Rectal smooth muscle tissue (tissue), 1 donor: ENCODE measurements around the gene MIGA2.
"Not testable (repeated sequence)": the region's sequence is repeated elsewhere in the genome, so short reads cannot be mapped to it uniquely, and the experiment has no call there.

Source experiments
- H3K27ac ChIP-seq: one replicate; pipeline ENCODE4 v1.7.0; 2013; ENCODE audit warnings: low read depth, low read length, inconsistent platforms
- H3K27me3 ChIP-seq: one replicate; pipeline ENCODE4 v1.7.0; 2013; ENCODE audit warnings: low read length; ENCODE audit not compliant: control insufficient read depth, insufficient read depth
- H3K36me3 ChIP-seq: one replicate; pipeline ENCODE4 v1.7.0; 2013; ENCODE audit warnings: low read length; ENCODE audit not compliant: control insufficient read depth, insufficient read depth
- H3K4me1 ChIP-seq: one replicate; pipeline ENCODE4 v1.7.0; 2013; ENCODE audit warnings: low read length; ENCODE audit not compliant: control insufficient read depth, insufficient read depth
- H3K4me3 ChIP-seq: one replicate; pipeline ENCODE4 v1.7.0; 2013; ENCODE audit warnings: low read length
- H3K9ac ChIP-seq: one replicate; pipeline ENCODE4 v1.7.0; 2013; ENCODE audit warnings: low read length

MIGA2 gene, protein sequence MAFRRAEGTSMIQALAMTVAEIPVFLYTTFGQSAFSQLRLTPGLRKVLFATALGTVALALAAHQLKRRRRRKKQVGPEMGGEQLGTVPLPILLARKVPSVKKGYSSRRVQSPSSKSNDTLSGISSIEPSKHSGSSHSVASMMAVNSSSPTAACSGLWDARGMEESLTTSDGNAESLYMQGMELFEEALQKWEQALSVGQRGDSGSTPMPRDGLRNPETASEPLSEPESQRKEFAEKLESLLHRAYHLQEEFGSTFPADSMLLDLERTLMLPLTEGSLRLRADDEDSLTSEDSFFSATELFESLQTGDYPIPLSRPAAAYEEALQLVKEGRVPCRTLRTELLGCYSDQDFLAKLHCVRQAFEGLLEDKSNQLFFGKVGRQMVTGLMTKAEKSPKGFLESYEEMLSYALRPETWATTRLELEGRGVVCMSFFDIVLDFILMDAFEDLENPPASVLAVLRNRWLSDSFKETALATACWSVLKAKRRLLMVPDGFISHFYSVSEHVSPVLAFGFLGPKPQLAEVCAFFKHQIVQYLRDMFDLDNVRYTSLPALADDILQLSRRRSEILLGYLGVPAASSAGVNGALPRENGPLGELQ

DNA sequence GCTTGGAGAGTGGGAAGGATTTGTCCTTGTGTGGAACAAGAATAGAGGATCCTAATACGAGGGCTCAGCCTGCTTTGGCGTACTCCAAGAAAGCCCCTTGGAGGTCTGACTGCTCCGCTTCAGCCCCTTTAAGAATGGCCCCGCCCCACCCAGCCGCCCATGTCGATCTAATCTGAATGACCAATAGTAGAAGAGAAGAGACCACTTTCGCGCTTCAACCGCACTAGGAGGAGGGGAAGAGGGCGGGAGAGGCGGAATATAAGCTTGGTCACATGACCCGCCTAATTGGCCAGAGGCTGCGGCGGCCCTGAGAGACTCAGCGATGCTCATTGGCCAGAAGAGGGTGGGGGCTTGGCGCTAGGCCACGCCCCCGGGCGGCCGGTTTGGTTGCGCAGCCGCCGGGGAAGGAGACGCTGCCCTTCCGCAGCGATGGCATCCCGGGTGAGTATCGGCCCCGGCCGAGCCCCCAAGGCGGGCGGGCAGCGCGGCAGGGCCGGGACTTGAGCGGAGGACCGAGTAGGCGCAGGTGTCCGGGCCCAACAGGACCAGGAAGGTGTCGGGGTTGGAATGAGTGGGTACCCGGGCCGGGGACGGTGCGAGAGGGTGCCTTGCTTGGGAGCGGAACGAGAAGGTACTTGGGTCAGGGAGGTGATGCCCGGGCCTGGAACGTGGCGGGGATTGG is at the start of gene MIGA2:
Gene MIGA2, plus strand, starts transcription at position 386 of the 682 bp plus-strand sequence. CDS start 3,969 bp downstream, outside the sequence.
- peak within 1 kb of the TSS; percentile 63 for H3K27ac ChIP-seq
- H3K27me3 ChIP-seq, result no peaks in the 10 kb centered on the region
- peak within 1 kb of the TSS; percentile 95 for H3K4me3 ChIP-seq
- H3K9ac ChIP-seq, result peak within 1 kb of the TSS; percentile 70
- H3K36me3 ChIP-seq, result peaks cover 4% of the 10 kb centered on the region
- peaks cover 10% of the 10 kb centered on the region for H3K4me1 ChIP-seq

DNA sequence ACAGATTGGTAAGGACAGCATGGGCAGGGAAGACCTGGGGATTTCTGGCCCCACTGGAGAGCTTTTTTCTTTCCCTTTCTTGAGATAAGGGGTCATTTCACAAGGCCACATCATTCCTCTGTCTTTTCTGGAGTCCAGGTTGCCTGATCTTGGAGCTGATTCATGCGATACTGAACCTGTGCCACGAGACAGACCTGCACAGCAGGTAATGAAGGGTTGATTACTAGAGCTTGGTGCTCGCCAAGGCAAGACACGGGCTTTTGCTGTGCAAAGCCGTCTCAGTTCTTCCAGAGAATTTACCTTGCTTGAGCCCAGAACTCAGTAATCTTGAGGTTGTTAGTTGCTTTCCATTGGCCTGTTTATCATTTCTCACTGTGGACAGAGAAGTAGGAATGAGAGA is 49.8 kb upstream of the MIGA2 start:
- no peak overlapping the region for H3K27ac ChIP-seq
- no peaks in the 10 kb centered on the region for H3K27me3 ChIP-seq
- no peak overlapping the region for H3K9ac ChIP-seq
- H3K4me1 ChIP-seq, result no peaks in the 10 kb centered on the region
- peaks cover 20% of the 10 kb centered on the region for H3K36me3 ChIP-seq
- H3K4me3 ChIP-seq, result no peak overlapping the region

DNA sequence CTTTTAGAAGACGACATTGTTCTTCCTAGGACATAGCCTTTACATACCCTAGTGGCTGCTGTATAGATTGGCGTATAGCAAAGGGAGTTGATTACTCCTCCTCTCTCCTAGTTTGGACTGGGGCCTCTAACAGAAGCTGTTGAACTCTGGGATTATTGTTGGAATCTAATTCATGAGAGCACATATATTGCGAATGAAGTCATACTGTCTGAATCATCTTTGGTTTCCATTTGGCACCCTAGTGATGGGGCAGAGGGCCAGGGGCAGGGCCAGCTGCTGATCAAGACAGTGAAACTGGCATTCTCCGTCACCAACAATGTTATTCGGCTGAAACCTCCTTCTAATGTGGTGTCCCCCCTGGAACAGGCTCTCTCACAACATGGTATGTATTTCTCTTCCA is 48.6 kb upstream of the MIGA2 start:
- Histone ChIP-seq H3K27me3 (no peaks in the 10 kb centered on the region), H3K9ac (no peak overlapping the region), H3K36me3 (peaks cover 19% of the 10 kb centered on the region), H3K4me3 (no peak overlapping the region), H3K4me1 (no peaks in the 10 kb centered on the region), H3K27ac (peak overlapping the region; percentile 54)

DNA sequence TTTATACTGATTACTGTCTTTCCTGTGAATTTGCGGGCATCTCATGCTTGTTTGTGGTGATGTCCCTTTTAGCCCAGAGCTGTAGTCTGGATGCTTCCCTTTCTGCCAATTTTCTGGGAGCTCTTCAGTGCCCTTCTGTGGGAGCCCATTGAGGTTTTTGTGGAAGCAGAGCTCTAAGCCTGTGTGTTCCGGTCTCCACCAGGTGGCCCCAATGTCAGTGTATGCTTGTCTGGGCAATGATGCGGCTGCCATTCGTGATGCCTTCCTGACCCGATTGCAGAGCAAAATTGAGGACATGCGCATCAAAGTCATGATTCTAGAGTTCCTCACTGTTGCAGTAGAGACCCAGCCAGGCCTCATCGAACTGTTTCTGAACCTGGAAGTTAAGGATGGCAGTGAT is 43.4 kb upstream of the MIGA2 start:
- no peak overlapping the region for H3K9ac ChIP-seq
- H3K27ac ChIP-seq, result no peak overlapping the region
- no peaks in the 10 kb centered on the region for H3K4me1 ChIP-seq
- peaks cover 29% of the 10 kb centered on the region for H3K36me3 ChIP-seq
- no peaks in the 10 kb centered on the region for H3K27me3 ChIP-seq
- H3K4me3 ChIP-seq, result no peak overlapping the region

DNA sequence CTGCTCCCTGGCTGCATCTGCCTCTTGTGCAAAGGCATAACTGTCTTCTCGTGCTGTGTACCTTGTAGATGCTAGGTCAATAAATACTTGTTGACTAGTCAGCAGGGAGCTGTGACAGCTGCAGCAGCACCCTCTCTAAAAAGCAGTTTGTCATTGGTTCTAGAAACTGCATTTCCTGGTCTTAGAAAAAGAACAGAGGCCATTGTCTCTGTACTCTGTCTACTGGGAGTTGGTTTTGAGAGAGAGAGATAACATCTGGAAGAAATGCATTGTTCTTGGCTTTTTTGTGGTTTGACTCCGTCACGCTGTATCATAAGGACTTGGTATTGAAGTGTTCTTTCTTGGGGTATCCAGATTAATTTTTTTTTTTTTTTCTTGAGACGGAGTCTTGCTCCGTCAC is 40.6 kb upstream of the MIGA2 start:
- Histone ChIP-seq H3K9ac (no peak overlapping the region), H3K27ac (no peak overlapping the region)

DNA sequence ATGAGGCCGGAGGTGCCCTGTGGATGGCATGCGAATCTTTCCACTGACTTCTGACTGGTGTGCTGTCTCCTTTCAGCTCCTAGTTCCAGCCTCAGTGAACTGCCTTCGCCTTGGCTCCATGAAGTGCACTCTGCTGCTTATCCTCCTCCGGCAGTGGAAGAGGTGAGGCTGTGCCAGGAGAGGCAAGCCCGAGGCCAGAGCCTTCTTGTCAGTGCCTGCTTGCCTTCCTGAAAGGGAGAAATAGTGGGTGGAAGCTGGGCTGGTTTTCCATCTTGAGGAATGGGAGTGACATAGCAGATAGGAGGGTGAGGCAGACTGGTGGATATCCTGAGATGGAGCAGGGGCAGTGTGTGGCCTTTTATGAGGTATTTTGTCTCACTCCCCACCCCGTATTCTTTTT is 38.0 kb upstream of the MIGA2 start:
- Histone ChIP-seq H3K27me3 (no peaks in the 10 kb centered on the region), H3K4me3 (no peak overlapping the region), H3K4me1 (no peaks in the 10 kb centered on the region), H3K36me3 (peaks cover 62% of the 10 kb centered on the region), H3K9ac (no peak overlapping the region), H3K27ac (no peak overlapping the region)

More for the DNA sequence above, 40.6 kb upstream of the MIGA2 start:
- H3K27me3 ChIP-seq, result no peaks in the 10 kb centered on the region
- H3K4me3 ChIP-seq, result no peak overlapping the region
- H3K36me3 ChIP-seq, result peaks cover 44% of the 10 kb centered on the region
- no peaks in the 10 kb centered on the region for H3K4me1 ChIP-seq

DNA sequence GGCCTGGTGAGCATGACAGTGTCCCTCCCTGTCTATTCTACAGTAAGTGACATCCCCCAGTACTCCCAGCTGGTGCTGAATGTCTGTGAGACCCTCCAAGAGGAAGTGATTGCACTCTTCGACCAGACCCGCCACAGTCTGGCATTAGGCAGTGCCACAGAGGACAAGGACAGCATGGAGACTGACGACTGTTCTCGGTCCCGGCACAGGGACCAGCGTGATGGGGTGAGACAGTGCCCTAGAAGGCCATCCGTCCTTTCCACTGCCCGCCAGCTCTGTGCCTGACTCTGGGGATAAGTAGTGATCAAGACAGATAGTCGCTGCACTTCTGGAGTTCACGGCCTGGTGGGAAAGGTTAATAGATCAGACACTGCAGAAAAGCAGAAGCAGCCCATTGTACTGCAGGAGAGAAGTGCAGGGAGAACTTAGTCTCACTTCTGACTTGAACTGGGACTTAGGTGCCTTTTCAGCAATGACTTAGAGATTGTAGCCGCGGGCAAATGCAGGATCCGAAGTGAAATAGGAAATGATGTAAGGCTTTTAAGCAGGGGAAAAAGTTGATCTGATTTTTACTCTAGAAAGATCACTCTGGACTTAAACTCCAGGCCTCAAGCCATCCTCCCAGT is 36.7 kb upstream of the MIGA2 start:
- H3K27me3 ChIP-seq, result no peaks in the 10 kb centered on the region
- H3K9ac ChIP-seq, result no peak overlapping the region
- no peak overlapping the region for H3K27ac ChIP-seq
- no peak overlapping the region for H3K4me3 ChIP-seq
- no peaks in the 10 kb centered on the region for H3K4me1 ChIP-seq
- H3K36me3 ChIP-seq, result peaks cover 55% of the 10 kb centered on the region

DNA sequence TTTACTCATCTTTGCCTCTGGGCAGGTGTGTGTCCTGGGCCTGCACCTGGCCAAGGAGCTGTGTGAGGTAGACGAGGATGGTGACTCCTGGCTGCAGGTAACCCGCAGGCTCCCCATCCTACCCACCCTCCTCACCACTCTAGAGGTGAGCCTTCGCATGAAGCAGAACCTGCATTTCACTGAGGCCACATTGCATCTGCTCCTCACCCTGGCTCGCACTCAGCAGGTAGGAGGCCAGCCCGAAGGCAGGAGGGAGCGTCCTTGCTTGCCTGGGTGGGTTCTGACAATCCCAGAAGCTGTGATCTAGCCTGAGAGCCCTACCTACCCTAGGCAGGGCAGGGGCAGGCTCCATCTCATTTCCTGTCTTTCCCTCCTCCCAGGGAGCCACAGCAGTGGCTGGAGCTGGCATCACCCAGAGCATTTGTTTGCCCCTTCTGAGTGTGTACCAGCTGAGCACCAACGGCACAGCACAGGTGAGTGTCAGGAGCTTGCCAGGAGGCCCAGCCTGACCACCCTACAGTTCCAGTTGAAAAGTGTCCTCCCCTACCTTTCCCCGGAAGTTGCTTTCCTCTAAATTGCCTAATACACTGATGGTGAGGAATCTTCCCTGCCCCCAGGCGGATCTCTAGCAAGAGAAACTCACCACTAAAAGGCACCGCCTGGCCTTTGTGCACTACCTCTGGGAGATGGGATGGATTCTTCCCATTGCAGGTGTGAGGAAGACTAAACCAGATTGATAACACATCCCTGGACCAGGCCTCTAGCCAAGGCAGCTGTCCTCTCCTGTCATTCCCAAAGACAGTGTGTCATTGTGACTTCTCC is 34.7 kb upstream of the MIGA2 start:
- H3K36me3 ChIP-seq, result peaks cover 49% of the 10 kb centered on the region
- no peaks in the 10 kb centered on the region for H3K4me1 ChIP-seq
- no peak overlapping the region for H3K27ac ChIP-seq
- no peaks in the 10 kb centered on the region for H3K27me3 ChIP-seq
- no peak overlapping the region for H3K9ac ChIP-seq
- no peak overlapping the region for H3K4me3 ChIP-seq

DNA sequence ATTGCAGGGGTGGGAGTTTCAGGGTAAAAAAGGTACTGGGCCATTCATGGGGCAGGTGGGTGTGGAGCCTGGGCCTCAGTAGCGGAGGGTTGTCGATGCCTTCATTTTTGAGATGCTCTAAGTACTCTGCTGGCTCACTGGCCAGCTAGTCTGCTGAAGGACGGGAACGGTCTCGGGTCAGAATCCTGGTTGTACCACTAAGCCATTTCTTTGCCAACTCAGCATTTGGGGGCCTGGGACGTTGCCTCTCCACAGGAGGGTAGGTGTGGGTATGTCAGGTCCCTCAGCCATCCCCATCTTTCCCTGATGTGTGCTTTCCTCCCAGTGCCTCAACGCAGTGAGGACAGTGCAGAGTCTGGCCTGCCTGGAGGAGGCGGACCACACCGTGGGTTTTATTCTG is 33.4 kb upstream of the MIGA2 start:
- no peak overlapping the region for H3K27ac ChIP-seq
- H3K4me1 ChIP-seq, result peaks cover 3% of the 10 kb centered on the region
- H3K27me3 ChIP-seq, result no peaks in the 10 kb centered on the region
- no peak overlapping the region for H3K9ac ChIP-seq
- H3K36me3 ChIP-seq, result peaks cover 46% of the 10 kb centered on the region
- no peak overlapping the region for H3K4me3 ChIP-seq

DNA sequence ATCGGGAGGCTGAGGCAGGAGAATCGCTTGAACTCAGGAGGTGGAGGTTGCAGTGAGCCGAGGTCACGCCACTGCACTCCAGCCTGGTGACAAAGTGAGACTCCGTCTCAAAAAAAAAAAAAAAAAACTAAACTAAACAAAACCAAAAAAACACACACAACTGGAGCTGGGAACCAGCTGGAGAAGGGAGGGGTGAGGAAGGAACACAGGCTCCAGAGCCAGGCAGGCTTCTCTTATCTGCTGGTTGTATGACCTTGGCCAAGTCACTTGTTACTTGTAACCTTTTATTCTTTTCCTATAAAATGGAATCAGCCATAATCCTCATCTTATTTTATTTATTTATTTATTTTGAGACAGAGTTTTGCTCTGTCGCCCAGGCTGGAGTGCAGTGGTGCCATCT is 32.3 kb upstream of the MIGA2 start:
- not testable (repeated sequence) for H3K9ac ChIP-seq, H3K27me3 ChIP-seq, H3K4me3 ChIP-seq, H3K27ac ChIP-seq, H3K4me1 ChIP-seq
- peaks cover 44% of the 10 kb centered on the region for H3K36me3 ChIP-seq

DNA sequence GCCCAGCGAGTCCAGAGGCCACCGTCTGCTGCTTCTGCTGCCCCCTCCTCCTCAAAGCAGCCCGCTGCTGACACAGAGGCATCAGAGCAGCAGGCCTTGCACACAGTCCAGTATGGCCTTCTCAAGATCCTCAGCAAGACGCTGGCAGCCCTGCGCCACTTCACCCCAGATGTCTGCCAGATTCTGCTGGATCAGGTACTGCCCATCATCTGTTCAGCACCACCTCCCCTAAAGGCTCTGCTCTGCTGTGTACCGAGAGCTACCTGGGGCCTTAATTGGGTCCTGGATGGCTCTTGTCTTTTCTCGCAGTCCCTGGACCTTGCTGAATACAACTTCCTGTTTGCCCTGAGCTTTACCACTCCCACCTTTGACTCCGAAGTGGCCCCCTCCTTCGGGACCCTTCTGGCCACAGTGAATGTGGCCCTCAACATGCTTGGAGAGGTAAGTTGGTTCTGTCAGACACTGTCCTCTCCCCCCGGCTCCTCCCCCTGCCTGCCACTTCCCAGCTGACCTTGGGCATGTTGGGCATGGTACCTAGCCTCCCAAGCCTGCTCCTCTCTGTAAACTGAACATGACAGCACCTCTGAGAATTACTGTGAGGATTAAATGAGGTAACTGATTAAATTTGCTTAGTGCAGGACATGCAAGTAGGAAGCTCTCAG is 31.0 kb upstream of the MIGA2 start:
- Histone ChIP-seq H3K27me3 (no peaks in the 10 kb centered on the region), H3K27ac (no peak overlapping the region), H3K9ac (no peak overlapping the region), H3K4me1 (peaks cover 3% of the 10 kb centered on the region), H3K36me3 (peaks cover 39% of the 10 kb centered on the region), H3K4me3 (no peak overlapping the region)
